ENCODE results near the gene EPHA4. TPM values are rescaled to one million over a fixed set of nuclear protein-coding genes. Genes with fewer than 3 reads are reported as not detected.

The EPHA4 gene
- total RNA-seq, 1 donor from 2014 or later = 30.1 TPM

- no peak for FAIRE-seq
- DNase-seq (ENCODE audit: low read depth) = no peak
- H3K79me2 ChIP-seq (ENCODE audit: insufficient read depth, low read length) = no peaks in the 10 kb centered on the region
- no peaks in the 10 kb centered on the region for H4K20me1 ChIP-seq (ENCODE audit: insufficient read depth, low read length)
- no peak overlapping the region for H2AFZ ChIP-seq (ENCODE audit: low read depth, low read length)
- no peak overlapping the region for H3K4me2 ChIP-seq (ENCODE audit: low read length)
- Mint-ChIP-seq H3K4me3 (ENCODE audit: unreplicated experiment) (no peak overlapping the region), H3K4me1 (ENCODE audit: low read depth, unreplicated experiment) (peaks cover 11% of the 10 kb centered on the region), H3K9me3 (ENCODE audit: unreplicated experiment) (no peaks in the 10 kb centered on the region), H3K36me3 (ENCODE audit: low read depth, unreplicated experiment) (no peaks in the 10 kb centered on the region), H3K27me3 (ENCODE audit: low read depth, unreplicated experiment) (no peaks in the 10 kb centered on the region), H3K27ac (ENCODE audit: unreplicated experiment) (no peak overlapping the region)
- H3K4me1 ChIP-seq (ENCODE audit: insufficient read depth, low read length) = peaks cover 16% of the 10 kb centered on the region
- H3K36me3 ChIP-seq (ENCODE audit: insufficient read depth, low read length) = no peaks in the 10 kb centered on the region
- no peak overlapping the region for H3K27ac ChIP-seq (ENCODE audit: low read depth, low read length)
- H3K4me3 ChIP-seq (ENCODE audit: insufficient read depth, low read depth, low read length) = no peak overlapping the region
- H3K27me3 ChIP-seq (ENCODE audit: insufficient read depth, low read length) = no peaks in the 10 kb centered on the region
- H3K9me3 ChIP-seq (ENCODE audit: insufficient read depth, low read depth, low read length) = no peaks in the 10 kb centered on the region
- H3K9ac ChIP-seq (ENCODE audit: low read length) = no peak overlapping the region
- no peak for TF ChIP-seq EZH2 (IDR thresholded peaks at IDR 0.05; ENCODE audit: insufficient read depth, low read length)
- no peak for TF ChIP-seq CTCF (IDR thresholded peaks at IDR 0.05; ENCODE audit: insufficient read depth, low read depth, low read length)
Observed at GRCh38 chr2:221506469-221506868, 65.6 kb downstream of the EPHA4 start.

GRCh38 chr2:221505605-221506004 lies 66.5 kb downstream of the EPHA4 start:
- Mint-ChIP-seq H3K27ac (ENCODE audit: unreplicated experiment) (no peak overlapping the region), H3K27me3 (ENCODE audit: low read depth, unreplicated experiment) (no peaks in the 10 kb centered on the region), H3K9me3 (ENCODE audit: unreplicated experiment) (no peaks in the 10 kb centered on the region), H3K4me1 (ENCODE audit: low read depth, unreplicated experiment) (peaks cover 20% of the 10 kb centered on the region), H3K36me3 (ENCODE audit: low read depth, unreplicated experiment) (no peaks in the 10 kb centered on the region), H3K4me3 (ENCODE audit: unreplicated experiment) (no peak overlapping the region)
- no peaks in the 10 kb centered on the region for H3K27me3 ChIP-seq (ENCODE audit: insufficient read depth, low read length)
- peaks cover 22% of the 10 kb centered on the region for H3K4me1 ChIP-seq (ENCODE audit: insufficient read depth, low read length)
- no peak overlapping the region for H3K4me3 ChIP-seq (ENCODE audit: insufficient read depth, low read depth, low read length)
- H3K27ac ChIP-seq (ENCODE audit: low read depth, low read length) = no peak overlapping the region
- H3K9me3 ChIP-seq (ENCODE audit: insufficient read depth, low read depth, low read length) = no peaks in the 10 kb centered on the region
- no peak overlapping the region for H3K9ac ChIP-seq (ENCODE audit: low read length)
- FAIRE-seq (no peak), DNase-seq (ENCODE audit: low read depth) (no peak)
- H3K36me3 ChIP-seq (ENCODE audit: insufficient read depth, low read length) = no peaks in the 10 kb centered on the region
- H4K20me1 ChIP-seq (ENCODE audit: insufficient read depth, low read length) = no peaks in the 10 kb centered on the region
- no peak overlapping the region for H2AFZ ChIP-seq (ENCODE audit: low read depth, low read length)
- no peaks in the 10 kb centered on the region for H3K79me2 ChIP-seq (ENCODE audit: insufficient read depth, low read length)
- TF ChIP-seq CTCF (IDR thresholded peaks at IDR 0.05; ENCODE audit: insufficient read depth, low read depth, low read length) (no peak), EZH2 (IDR thresholded peaks at IDR 0.05; ENCODE audit: insufficient read depth, low read length) (no peak)
- no peak overlapping the region for H3K4me2 ChIP-seq (ENCODE audit: low read length)

GRCh38 chr2:221504905-221505304 lies 67.2 kb downstream of the EPHA4 start:
- H3K4me1 Mint-ChIP-seq (ENCODE audit: low read depth, unreplicated experiment) = peaks cover 26% of the 10 kb centered on the region
- H3K9ac ChIP-seq (ENCODE audit: low read length) = no peak overlapping the region
- FAIRE-seq = no peak

More at GRCh38 chr2:221504905-221505304, 67.2 kb downstream of the EPHA4 start:
- Histone ChIP-seq H3K4me2 (ENCODE audit: low read length) (no peak overlapping the region), H3K4me1 (ENCODE audit: insufficient read depth, low read length) (peaks cover 24% of the 10 kb centered on the region), H3K27me3 (ENCODE audit: insufficient read depth, low read length) (no peaks in the 10 kb centered on the region), H2AFZ (ENCODE audit: low read depth, low read length) (no peak overlapping the region), H3K9me3 (ENCODE audit: insufficient read depth, low read depth, low read length) (no peaks in the 10 kb centered on the region), H4K20me1 (ENCODE audit: insufficient read depth, low read length) (no peaks in the 10 kb centered on the region), H3K36me3 (ENCODE audit: insufficient read depth, low read length) (no peaks in the 10 kb centered on the region), H3K27ac (ENCODE audit: low read depth, low read length) (no peak overlapping the region), H3K4me3 (ENCODE audit: insufficient read depth, low read depth, low read length) (no peak overlapping the region), H3K79me2 (ENCODE audit: insufficient read depth, low read length) (no peaks in the 10 kb centered on the region)
- DNase-seq (ENCODE audit: low read depth) = no peak
- no peaks in the 10 kb centered on the region for H3K9me3 Mint-ChIP-seq (ENCODE audit: unreplicated experiment)
- H3K36me3 Mint-ChIP-seq (ENCODE audit: low read depth, unreplicated experiment) = no peaks in the 10 kb centered on the region
- no peaks in the 10 kb centered on the region for H3K27me3 Mint-ChIP-seq (ENCODE audit: low read depth, unreplicated experiment)
- TF ChIP-seq EZH2 (IDR thresholded peaks at IDR 0.05; ENCODE audit: insufficient read depth, low read length) = no peak
- no peak for TF ChIP-seq CTCF (IDR thresholded peaks at IDR 0.05; ENCODE audit: insufficient read depth, low read depth, low read length)
- H3K27ac Mint-ChIP-seq (ENCODE audit: unreplicated experiment) = no peak overlapping the region
- H3K4me3 Mint-ChIP-seq (ENCODE audit: unreplicated experiment) = no peak overlapping the region
